Breast epithelium (tissue), 3 donors: ENCODE data around the gene FLAD1.

Experiments used
- CTCF ChIP-seq, 3 donors: fragments of 450-650 bp; IDR thresholded peaks; one replicate each; pipeline ENCODE4 v1.5.1; 2016 to 2017; ENCODE audit warnings: antibody characterized with exemption in 3 of 3, mild to moderate bottlenecking in 3 of 3, moderate library complexity in 3 of 3
- POLR2A ChIP-seq: fragments of 450-650 bp; IDR thresholded peaks from one replicate; pipeline ENCODE4 v1.6.1; 2016; ENCODE audit warnings: antibody characterized with exemption, mild to moderate bottlenecking, moderate library complexity
- POLR2AphosphoS5 ChIP-seq, 3 donors: sonication (generic); formaldehyde crosslinking; IDR thresholded peaks; one replicate each; pipeline ENCODE4 v1.6.1; 2017; ENCODE audit warnings: antibody characterized with exemption in 3 of 3

- no peak for TF ChIP-seq CTCF (IDR thresholded peaks at IDR 0.05)
- TF ChIP-seq POLR2AphosphoS5 (IDR thresholded peaks at IDR 0.05), result no peak
- TF ChIP-seq POLR2A, result no peak
Observed at GRCh38 chr1:154951901-154952657, 31.1 kb upstream of the FLAD1 start.
